Bronchial epithelial cell (primary cell): ENCODE data around the gene SATB1. TPM values are rescaled to one million over a fixed set of nuclear protein-coding genes. Genes with fewer than 3 reads are reported as not detected.

Experiments
- DNase-seq: peaks from one replicate; pipeline ENCODE4 v3.0.0-alpha.2; 2010; ENCODE audit warnings: low read depth
- FAIRE-seq: peaks from 2 replicates; lab custom pipeline; 2011; peaks lifted over from hg19 to GRCh38; lab: Jason Lieb, UNC
- H3K27me3 ChIP-seq: 2 replicates; pipeline ENCODE4 v1.5.1; 2011; ENCODE audit warnings: low read length; ENCODE audit not compliant: control insufficient read depth, insufficient read depth
- H3K36me3 ChIP-seq: 2 replicates; pipeline ENCODE4 v1.5.1; 2011; ENCODE audit warnings: low read length; ENCODE audit not compliant: control insufficient read depth, insufficient read depth
- H3K4me3 ChIP-seq: 2 replicates; pipeline ENCODE4 v1.5.1; 2011; ENCODE audit warnings: mild to moderate bottlenecking, low read depth, low read length, control low read depth
- total RNA-seq: library from RNA; depleted of rRNA; stranded (reverse); fragments of >200 nt; gene quantifications from 2 replicates; pipeline ENCODE4 v1.2.1, GENCODE V29; 2014
- TF ChIP-seq, protein P1 (sequence below): IDR thresholded peaks from 2 replicates; pipeline ENCODE4 v1.5.1; 2011; ENCODE audit warnings: mild to moderate bottlenecking, moderate library complexity, low read length, control low read depth, inconsistent platforms; ENCODE audit not compliant: insufficient read depth, severe bottlenecking

The SATB1 gene
- total RNA-seq, 1 donor from 2014 or later = 16.3 TPM

DNA sequence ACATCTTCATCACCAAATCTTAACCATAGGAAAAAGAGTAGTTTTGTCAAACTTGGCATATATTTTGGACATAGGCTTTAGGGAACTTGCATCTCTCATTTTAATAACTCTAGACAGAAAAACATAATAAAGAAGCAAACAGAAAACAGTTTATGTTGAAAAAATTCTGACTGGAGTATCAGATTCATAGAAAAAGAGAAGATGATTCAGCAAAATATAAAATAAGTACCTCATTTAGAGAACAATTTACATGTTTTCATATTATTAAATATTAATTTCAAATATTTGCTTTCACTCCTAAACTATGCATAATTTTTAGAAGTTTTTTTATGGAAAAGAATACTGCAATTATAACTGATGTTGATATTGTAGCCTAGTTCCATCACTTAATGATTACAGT is 12.5 kb downstream of the SATB1 start:
- no peak overlapping the region for H3K4me3 ChIP-seq
- H3K27me3 ChIP-seq = no peaks in the 10 kb centered on the region
- FAIRE-seq (no peak), DNase-seq (no peak)
- no peaks in the 10 kb centered on the region for H3K36me3 ChIP-seq
- TF ChIP-seq, protein P1, sequence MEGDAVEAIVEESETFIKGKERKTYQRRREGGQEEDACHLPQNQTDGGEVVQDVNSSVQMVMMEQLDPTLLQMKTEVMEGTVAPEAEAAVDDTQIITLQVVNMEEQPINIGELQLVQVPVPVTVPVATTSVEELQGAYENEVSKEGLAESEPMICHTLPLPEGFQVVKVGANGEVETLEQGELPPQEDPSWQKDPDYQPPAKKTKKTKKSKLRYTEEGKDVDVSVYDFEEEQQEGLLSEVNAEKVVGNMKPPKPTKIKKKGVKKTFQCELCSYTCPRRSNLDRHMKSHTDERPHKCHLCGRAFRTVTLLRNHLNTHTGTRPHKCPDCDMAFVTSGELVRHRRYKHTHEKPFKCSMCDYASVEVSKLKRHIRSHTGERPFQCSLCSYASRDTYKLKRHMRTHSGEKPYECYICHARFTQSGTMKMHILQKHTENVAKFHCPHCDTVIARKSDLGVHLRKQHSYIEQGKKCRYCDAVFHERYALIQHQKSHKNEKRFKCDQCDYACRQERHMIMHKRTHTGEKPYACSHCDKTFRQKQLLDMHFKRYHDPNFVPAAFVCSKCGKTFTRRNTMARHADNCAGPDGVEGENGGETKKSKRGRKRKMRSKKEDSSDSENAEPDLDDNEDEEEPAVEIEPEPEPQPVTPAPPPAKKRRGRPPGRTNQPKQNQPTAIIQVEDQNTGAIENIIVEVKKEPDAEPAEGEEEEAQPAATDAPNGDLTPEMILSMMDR = no peak

- FAIRE-seq = no peak
- TF ChIP-seq, protein P1 = no peak
- H3K4me3 ChIP-seq = no peak overlapping the region
- no peaks in the 10 kb centered on the region for H3K36me3 ChIP-seq
- no peak for DNase-seq
- H3K27me3 ChIP-seq = no peaks in the 10 kb centered on the region
Observed at GRCh38 chr3:18411541-18411940, 13.6 kb downstream of the SATB1 start.

GRCh38 chr3:18410205-18410604 is 14.9 kb downstream of the SATB1 start:
- Histone ChIP-seq H3K4me3 (no peak overlapping the region), H3K36me3 (no peaks in the 10 kb centered on the region), H3K27me3 (no peaks in the 10 kb centered on the region)
- FAIRE-seq = no peak
- no peak for DNase-seq
- TF ChIP-seq, protein P1 = no peak

GRCh38 chr3:18409266-18409665 is 15.9 kb downstream of the SATB1 start:
- FAIRE-seq = no peak
- Histone ChIP-seq H3K36me3 (no peaks in the 10 kb centered on the region), H3K4me3 (no peak overlapping the region), H3K27me3 (no peaks in the 10 kb centered on the region)
- DNase-seq = no peak
- TF ChIP-seq, protein P1 = no peak

- H3K36me3 ChIP-seq = no peaks in the 10 kb centered on the region
- TF ChIP-seq, protein P1 = no peak
- no peak for DNase-seq
- no peak for FAIRE-seq
- H3K27me3 ChIP-seq = no peaks in the 10 kb centered on the region
- no peak overlapping the region for H3K4me3 ChIP-seq
Observed at GRCh38 chr3:18405141-18405540, 20.0 kb downstream of the SATB1 start.

GRCh38 chr3:18403061-18403460 is 22.1 kb downstream of the SATB1 start:
- FAIRE-seq (no peak), DNase-seq (no peak)
- Histone ChIP-seq H3K36me3 (no peaks in the 10 kb centered on the region), H3K4me3 (no peak overlapping the region), H3K27me3 (no peaks in the 10 kb centered on the region)
- TF ChIP-seq, protein P1 = no peak
